D341Med (cell line): ENCODE data around the gene TRIM46.
A peak's percentile ranks its signal among the peaks of the same experiment; 100 is the strongest.
"Not testable (repeated sequence)": the region's sequence is repeated elsewhere in the genome, so short reads cannot be mapped to it uniquely, and the experiment has no call there.

Experiments used
- DNase-seq: peaks from one replicate; pipeline ENCODE4 v3.0.0; 2012; ENCODE audit warnings: low spot score

The TRIM46 gene

DNA sequence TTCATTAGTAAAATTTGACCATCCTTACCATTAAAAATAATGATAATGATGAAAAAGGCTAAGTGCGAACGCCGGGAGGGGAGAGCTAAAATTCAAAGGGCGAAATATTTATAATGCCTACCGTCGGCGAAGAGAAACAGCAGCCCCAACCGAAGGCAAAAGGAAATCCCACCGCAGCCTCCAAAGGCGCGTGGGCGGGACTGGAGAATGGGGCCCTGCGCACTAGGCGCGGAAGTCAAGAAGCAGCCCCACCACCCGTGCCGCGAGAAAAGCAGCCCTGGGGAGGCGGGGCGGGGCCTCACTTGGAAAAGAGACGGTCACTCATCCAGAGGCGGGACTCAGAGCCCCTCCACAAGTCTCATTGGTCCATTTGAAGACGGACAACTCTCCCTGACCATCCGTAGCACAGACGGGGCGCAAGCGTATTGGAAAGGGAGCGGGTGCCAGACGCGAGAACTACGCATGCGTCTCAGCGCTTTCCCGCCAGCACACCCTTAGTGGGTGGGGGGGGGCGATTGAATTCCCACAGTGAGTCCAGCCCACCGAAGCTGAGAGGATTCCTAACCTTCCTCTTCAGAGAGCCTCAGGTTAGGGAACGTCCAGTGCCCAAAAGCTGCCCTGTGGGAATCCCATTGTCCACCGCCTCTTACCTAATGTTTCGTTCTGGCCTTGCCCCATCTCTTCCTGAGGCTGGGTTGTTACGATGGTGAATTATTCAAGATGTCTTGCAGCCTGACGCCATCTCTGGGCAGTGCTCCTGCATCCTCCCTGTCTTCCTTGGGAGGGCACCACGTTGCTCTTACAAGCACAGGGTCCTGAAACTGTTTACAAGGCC is 53.8 kb downstream of the TRIM46 start:
- DNase-seq = peak; percentile 99

GRCh38 chr1:155228096-155228427 is 54.4 kb downstream of the TRIM46 start:
- DNase-seq = no peak

GRCh38 chr1:155231302-155231701 is 57.7 kb downstream of the TRIM46 start:
- not testable (repeated sequence) for DNase-seq

GRCh38 chr1:155232001-155232978 is 58.6 kb downstream of the TRIM46 start:
- DNase-seq = not testable (repeated sequence)

DNA sequence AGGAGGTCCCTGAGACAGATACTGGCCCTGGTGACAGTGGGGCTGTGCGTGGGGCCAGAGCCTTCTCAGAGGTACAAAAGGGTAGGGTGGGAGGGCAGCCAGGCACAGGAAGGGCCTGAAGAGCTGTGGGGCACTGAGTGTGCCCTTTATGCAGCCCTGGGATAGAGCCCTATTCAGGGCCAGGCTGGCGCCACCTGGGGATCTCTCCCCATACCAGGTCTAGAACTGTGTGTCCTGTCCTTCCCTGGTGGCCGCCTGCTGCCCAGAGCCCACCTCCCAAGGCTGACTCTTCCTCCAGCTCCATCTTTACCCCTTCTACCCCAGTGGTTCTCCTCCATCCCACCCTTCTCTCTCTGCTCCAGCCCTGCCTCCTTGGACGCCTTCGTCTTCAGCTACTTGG is 59.9 kb downstream of the TRIM46 start:
- DNase-seq = not testable (repeated sequence)
